ENCODE measurements around the gene MAP3K4.

DNA sequence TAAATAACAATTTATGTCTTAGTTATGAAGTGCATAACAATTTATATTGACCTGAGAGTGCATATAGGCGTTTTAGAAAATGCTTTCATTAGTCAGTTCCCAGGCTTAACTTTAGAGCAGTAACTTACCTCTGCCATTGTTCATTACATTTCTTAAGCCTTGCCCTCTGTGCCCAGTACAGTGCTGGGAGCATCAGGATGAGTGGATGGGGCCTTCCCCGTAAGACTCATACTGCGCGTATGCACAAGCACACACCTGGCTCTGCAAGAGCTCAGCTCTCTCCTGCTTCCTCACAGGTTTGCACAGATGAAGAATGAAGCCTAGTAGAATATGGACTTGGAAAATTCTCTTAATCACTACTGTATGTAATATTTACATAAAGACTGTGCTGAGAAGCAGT, 125.0 kb downstream of the MAP3K4 start:
- TF ChIP-seq SP1 (IDR thresholded peaks at IDR 0.05) (no peak), BHLHE40 (IDR thresholded peaks at IDR 0.05; ENCODE audit: borderline replicate concordance) (no peak), ZNF384 (IDR thresholded peaks at IDR 0.05) (no peak), FOXK2 (IDR thresholded peaks at IDR 0.05) (no peak), NFRKB (IDR thresholded peaks at IDR 0.05) (no peak), ELF4 (IDR thresholded peaks at IDR 0.05) (no peak), FOXA1 (IDR thresholded peaks at IDR 0.05) (no peak), LEF1 (IDR thresholded peaks at IDR 0.05; ENCODE audit: borderline replicate concordance) (no peak), SUZ12 (IDR thresholded peaks at IDR 0.05) (no peak), HDGF (IDR thresholded peaks at IDR 0.05; ENCODE audit: borderline replicate concordance) (no peak), ARNT (IDR thresholded peaks at IDR 0.05) (no peak), FOXM1 (IDR thresholded peaks at IDR 0.05; ENCODE audit: borderline replicate concordance) (no peak)
- TF ChIP-seq, protein P1, sequence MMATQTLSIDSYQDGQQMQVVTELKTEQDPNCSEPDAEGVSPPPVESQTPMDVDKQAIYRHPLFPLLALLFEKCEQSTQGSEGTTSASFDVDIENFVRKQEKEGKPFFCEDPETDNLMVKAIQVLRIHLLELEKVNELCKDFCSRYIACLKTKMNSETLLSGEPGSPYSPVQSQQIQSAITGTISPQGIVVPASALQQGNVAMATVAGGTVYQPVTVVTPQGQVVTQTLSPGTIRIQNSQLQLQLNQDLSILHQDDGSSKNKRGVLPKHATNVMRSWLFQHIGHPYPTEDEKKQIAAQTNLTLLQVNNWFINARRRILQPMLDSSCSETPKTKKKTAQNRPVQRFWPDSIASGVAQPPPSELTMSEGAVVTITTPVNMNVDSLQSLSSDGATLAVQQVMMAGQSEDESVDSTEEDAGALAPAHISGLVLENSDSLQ (IDR thresholded peaks at IDR 0.05) = no peak
